Body of pancreas (tissue), 4 donors: ENCODE data around the gene TUT1.

Source experiments
- POLR2A ChIP-seq, 3 donors: fragments of 450-650 bp; IDR thresholded peaks; one replicate each; pipeline ENCODE4 v1.6.1; 2016; ENCODE audit warnings: antibody characterized with exemption in 3 of 3, mild to moderate bottlenecking in 2 of 3
- TF ChIP-seq, protein P1 (sequence below), 7 experiments: fragments of 450-650 bp in 4 of 7; fragments of 200-600 bp in 3 of 7; sonication (generic) in 3 of 7; IDR thresholded peaks; one replicate each; pipeline ENCODE4 v1.5.1; 2016 to 2019; ENCODE audit warnings: antibody characterized with exemption in 7 of 7

DNA sequence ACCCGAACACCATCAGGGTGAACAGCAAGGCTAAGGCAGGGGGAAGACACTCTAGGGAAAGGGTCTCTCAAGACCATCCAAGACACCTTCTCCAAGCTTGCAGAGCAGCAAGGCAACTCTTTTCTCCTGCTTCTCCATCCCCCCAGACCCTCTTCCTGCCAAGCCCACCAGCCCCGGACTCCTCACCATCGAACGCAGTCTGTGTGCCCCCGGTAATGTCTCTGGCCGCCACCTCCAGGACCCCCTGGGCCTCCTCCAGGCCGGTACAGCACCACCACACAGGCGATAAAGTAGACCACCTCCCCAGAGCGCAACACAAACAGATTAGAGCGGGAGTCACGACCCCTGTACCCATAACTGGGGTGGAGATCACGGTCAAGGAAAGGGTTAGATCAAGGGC is 17.5 kb upstream of the TUT1 start:
- no peak for TF ChIP-seq POLR2A (IDR thresholded peaks at IDR 0.05)
- TF ChIP-seq, protein P1, sequence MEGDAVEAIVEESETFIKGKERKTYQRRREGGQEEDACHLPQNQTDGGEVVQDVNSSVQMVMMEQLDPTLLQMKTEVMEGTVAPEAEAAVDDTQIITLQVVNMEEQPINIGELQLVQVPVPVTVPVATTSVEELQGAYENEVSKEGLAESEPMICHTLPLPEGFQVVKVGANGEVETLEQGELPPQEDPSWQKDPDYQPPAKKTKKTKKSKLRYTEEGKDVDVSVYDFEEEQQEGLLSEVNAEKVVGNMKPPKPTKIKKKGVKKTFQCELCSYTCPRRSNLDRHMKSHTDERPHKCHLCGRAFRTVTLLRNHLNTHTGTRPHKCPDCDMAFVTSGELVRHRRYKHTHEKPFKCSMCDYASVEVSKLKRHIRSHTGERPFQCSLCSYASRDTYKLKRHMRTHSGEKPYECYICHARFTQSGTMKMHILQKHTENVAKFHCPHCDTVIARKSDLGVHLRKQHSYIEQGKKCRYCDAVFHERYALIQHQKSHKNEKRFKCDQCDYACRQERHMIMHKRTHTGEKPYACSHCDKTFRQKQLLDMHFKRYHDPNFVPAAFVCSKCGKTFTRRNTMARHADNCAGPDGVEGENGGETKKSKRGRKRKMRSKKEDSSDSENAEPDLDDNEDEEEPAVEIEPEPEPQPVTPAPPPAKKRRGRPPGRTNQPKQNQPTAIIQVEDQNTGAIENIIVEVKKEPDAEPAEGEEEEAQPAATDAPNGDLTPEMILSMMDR (IDR thresholded peaks at IDR 0.05): no peak
